Omental fat pad (tissue), 4 donors: ENCODE measurements around the gene HS1BP3. TPM values are rescaled to one million over a fixed set of nuclear protein-coding genes. Genes with fewer than 3 reads are reported as not detected.

Experiments
- ATAC-seq: fragments of 150-250 bp; one replicate; pipeline ENCODE4 v1.9.1; 2016; ENCODE audit warnings: mild to moderate bottlenecking, moderate library complexity; ENCODE audit not compliant: low FRiP score
- DNase-seq: peaks from one replicate; pipeline ENCODE4 v3.0.0-alpha.2; 2019; ENCODE audit warnings: low spot score
- total RNA-seq, 4 donors: library from RNA; depleted of rRNA; stranded (reverse); fragments of >200 nt; gene quantifications; one replicate each; pipeline ENCODE4 v1.1.0, GENCODE V29; 2016
- TF ChIP-seq, protein P1 (sequence below), 3 donors: fragments of 450-650 bp; IDR thresholded peaks; one replicate each; pipeline ENCODE4 v1.5.1; 2016 to 2017; ENCODE audit warnings: antibody characterized with exemption in 3 of 3, mild to moderate bottlenecking in 3 of 3, moderate library complexity in 2 of 3

The HS1BP3 gene, protein sequence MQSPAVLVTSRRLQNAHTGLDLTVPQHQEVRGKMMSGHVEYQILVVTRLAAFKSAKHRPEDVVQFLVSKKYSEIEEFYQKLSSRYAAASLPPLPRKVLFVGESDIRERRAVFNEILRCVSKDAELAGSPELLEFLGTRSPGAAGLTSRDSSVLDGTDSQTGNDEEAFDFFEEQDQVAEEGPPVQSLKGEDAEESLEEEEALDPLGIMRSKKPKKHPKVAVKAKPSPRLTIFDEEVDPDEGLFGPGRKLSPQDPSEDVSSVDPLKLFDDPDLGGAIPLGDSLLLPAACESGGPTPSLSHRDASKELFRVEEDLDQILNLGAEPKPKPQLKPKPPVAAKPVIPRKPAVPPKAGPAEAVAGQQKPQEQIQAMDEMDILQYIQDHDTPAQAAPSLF
- total RNA-seq = 10 to 100 TPM; 17.7 to 30.3 (median 22.8) TPM

DNA sequence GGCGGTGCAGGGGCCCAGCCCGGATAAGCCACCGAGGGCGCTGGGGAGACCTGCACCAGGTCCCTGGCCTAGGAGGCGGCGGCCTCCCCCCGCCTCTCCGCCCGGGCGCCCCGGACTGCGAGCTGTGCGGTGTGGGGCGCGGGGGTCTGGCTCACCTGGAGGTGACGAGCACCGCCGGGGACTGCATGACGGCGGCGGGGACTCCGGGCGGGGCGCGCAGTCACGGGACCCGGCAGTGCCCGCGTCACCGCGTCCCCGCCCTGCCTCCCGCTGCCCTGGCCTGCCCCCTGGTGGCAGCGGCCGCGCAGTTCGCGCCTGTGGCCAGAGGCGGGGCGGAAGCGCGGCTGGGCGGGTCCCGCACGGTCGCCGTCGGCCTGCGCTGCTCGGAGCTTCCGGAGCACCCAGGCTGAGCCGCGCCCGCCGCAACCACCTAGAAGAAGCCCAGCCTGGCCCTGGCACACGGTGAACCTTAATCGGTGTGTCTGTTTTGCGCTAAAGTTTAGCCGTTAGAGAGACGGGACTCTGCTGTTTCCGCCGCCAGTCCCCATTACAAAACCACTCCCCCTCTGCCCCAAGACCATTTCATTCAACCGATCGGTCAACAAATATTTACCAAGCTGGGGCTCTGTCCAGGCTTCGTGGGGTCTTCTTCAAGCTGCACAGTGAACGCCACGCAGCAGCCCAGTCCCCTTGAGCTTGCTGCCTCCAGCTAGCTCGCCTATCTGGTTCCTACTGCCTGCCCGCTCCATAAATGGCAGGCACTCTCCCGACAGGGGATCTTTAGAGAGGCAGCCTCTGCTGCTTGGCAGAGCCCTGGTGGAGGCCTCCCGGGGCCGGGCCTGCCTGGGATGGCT, at the start of gene HS1BP3:
TSS of gene HS1BP3 (minus strand) at position 222 of the 854 bp plus-strand sequence. CDS start at position 187, 35 bp downstream.
- peak; percentile 55 for DNase-seq
- TF ChIP-seq, protein P1, sequence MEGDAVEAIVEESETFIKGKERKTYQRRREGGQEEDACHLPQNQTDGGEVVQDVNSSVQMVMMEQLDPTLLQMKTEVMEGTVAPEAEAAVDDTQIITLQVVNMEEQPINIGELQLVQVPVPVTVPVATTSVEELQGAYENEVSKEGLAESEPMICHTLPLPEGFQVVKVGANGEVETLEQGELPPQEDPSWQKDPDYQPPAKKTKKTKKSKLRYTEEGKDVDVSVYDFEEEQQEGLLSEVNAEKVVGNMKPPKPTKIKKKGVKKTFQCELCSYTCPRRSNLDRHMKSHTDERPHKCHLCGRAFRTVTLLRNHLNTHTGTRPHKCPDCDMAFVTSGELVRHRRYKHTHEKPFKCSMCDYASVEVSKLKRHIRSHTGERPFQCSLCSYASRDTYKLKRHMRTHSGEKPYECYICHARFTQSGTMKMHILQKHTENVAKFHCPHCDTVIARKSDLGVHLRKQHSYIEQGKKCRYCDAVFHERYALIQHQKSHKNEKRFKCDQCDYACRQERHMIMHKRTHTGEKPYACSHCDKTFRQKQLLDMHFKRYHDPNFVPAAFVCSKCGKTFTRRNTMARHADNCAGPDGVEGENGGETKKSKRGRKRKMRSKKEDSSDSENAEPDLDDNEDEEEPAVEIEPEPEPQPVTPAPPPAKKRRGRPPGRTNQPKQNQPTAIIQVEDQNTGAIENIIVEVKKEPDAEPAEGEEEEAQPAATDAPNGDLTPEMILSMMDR (IDR thresholded peaks at IDR 0.05) = peak in 2 of 3 donors; percentile 81 to 86
- peak; percentile 97 for ATAC-seq

DNA sequence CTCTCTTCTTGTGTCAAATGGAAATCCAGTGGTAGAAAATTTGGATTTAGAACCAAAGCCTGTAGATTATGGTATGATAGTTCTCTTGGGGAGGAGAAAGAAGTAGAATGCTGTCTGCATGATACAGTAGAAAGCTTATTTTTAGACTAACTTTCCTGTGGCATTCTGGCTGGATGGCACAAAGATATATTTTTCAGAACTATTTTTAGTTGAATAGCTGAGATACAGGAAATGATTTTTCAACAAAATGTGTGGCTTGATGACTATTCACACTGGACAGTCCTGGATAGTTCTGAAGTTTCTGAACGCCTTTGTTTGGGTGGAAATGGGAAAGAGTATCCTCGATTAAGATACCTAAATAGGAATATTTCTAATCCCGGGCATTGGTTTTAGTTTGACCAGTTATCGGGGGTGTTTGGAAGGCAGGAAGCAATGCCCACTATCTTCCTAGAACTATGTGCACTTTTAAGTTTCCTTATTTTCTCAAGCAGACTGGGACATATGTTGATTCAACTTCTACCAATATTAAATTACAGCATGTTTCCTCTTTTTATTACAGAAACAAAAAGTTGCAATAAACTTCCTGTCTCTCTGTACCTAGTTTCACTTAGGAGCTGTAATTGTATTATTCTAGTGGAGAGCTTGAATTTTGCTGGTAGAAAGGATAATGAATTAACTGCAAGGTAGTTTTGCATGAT, 48.2 kb upstream of the HS1BP3 start:
- DNase-seq (no peak), ATAC-seq (no peak)
- TF ChIP-seq, protein P1 (IDR thresholded peaks at IDR 0.05) = no peak

DNA sequence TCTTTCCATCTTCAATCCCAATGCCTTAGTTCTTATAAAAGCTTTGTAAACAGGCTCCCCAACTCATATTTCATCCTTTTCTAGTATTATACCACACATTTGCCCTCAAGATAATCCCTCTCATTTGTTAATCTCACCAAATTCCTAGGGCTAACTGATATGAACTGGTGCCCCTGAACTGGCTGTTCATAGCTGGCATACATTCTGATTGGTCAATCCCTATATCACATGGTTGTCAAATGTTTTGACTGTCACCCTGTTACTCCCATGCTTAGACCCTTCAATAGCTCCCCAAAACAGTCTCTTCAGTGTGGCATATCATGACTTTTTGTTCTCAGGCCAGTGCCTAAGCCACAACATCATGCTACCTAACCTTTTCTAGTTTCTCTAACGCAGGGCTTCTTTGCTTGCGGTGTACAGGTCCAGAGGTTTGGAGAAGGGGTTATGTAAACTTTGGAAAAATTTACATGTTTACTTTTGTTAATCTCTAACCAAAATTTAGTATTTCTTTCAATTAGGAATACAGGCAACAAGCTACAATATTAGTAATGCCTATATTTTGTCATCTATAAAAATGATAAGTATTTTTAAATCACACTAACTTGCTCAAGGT, 46.5 kb upstream of the HS1BP3 start:
- no peak for DNase-seq
- TF ChIP-seq, protein P1 (IDR thresholded peaks at IDR 0.05) = no peak
- ATAC-seq = no peak

DNA sequence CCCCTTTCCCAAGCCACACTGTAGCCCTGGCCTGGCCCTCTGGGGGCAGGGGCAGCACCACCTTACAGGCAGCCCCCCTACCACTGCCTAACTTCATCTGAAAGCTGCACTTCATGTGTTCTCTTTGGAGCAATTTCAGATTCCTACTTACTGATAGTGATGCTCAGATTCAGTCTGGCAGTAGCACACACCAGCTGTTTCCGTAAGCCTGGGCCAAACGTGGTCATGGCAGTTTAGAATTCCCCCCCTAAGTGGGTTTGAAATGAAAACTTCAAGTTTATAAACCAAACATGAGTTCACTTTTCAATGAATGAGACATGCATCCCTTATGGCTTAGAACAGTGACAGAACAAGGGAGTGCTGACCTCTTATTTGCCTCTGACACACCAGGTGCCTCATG, 45.5 kb upstream of the HS1BP3 start:
- ATAC-seq (no peak), DNase-seq (no peak)

DNA sequence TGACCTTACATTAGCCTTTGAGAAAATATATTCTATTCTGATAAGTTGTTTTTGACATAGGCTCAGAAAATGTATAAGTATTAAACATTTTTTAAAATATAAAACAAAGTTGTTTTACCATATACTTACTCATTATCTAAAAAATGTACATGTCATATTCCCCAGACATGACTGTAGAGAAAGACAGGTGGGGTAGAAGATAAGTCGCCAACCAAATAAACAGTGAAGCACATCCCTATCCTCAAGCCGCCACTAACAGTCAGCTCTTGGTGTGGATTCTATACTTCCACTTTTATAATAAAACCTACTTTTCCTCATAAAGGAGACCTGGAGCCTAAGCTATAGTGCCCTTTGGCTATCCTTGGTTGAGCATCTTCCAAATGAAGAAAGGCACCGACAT, 42.4 kb upstream of the HS1BP3 start:
- TF ChIP-seq, protein P1 (IDR thresholded peaks at IDR 0.05) = no peak
- DNase-seq (no peak), ATAC-seq (no peak)

More for the DNA sequence above, 45.5 kb upstream of the HS1BP3 start:
- TF ChIP-seq, protein P1 (IDR thresholded peaks at IDR 0.05) = no peak

DNA sequence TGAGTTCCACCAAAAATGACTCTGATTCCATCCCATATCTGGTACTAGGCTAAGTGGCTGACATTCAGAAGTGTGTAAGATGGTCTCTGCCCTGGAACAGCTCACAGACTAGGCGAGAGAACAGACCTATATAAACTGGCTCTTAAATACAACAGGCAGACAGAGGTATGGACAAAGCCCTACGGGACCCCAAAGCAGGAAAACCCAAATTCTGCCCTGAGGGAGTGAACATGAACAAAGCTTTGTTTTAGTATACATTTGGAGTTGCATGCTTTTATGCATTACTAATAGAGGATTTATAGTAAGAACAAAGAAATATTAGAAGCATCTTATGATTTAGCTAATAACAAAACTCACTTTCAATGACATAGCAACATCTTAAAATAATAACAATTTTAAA, 41.2 kb upstream of the HS1BP3 start:
- no peak for ATAC-seq
- TF ChIP-seq, protein P1 (IDR thresholded peaks at IDR 0.05) = no peak

More for the DNA sequence above, 41.2 kb upstream of the HS1BP3 start:
- DNase-seq = no peak
